NCI-H774 (cell line): ENCODE measurements around the gene HS6ST3.
"Not testable (repeated sequence)": the region's sequence is repeated elsewhere in the genome, so short reads cannot be mapped to it uniquely, and the experiment has no call there.

Experiments used
- DNase-seq: peaks from one replicate; lab custom pipeline; 2025; lab: John Stamatoyannopoulos, UW

The HS6ST3 gene

DNA sequence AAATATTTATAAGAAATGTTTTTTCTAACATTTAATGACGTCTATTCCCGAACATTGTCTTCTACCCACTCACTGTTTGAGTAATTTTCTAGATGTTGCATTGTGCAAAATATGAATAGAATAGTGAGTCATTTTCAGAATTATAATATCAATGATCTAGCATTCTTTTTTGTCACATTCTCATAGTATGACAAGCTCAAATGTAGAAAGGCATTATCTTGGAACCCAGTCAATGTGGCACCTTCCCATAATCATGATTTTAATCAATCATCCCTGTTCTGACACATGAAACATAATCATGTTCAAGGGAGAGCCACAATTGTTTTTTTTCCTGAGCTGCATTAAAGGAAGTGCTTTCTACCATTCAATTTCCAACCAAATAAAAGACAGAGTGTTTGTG lies 638.6 kb downstream of the HS6ST3 start:
- no peak for DNase-seq

GRCh38 chr13:96730676-96731075 lies 640.8 kb downstream of the HS6ST3 start:
- DNase-seq = no peak

GRCh38 chr13:96734499-96734898 lies 644.6 kb downstream of the HS6ST3 start:
- DNase-seq = no peak

DNA sequence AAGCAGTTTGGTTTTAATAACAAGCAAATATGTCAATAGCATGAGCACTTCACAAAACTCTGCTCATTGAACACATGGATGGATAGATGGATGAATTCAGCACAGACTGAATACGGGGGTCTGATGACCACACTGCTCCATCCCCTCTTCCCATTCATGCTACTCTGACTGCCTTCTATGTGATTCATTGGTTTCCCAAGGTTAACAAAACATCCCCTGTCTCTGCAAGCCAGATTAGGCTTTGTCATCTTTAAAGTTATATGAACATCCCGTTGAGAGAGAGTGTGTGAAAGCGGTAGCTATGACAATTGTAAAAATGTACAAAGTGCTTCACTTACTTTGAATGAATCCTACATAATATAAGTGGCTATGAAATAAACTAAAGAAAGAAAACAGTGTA lies 651.9 kb downstream of the HS6ST3 start:
- DNase-seq = no peak

DNA sequence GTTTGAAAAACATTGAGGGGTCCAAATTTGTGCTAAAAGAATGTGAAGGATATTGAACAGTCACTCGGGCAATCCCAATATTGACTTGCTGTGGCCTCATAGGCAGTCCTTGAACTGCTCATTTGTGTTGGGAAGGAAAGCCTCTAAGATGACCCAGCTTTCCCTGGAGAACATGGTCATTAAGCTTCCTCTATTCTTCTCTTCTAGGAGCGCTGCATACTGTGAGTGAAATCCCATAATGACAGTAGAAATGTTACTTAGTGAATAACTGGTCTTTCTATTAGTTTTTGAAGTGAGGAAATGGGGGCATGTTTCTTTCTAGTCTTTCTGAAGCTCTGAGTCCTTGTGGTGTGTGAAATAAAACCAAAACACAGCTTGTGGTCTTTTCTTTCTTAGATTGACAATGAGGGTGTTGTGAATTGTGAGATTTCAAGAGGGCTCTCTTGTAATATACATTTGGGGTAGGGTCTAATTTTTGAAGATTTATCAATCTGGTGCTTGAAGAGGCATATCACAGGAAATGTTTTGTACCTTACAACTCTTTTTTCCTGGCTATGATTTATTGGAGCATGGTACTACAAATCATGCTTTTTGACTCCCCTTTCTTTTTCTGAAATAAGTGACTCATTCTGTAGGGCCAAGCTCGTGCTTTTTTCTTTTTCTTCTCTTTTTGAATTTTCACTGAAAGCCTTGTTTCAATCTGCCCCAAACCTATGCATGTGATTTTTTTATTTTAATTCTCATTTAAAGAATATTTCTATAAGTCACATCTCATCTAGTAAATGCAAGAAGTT lies 653.6 kb downstream of the HS6ST3 start:
- DNase-seq = no peak

- no peak for DNase-seq
Observed at GRCh38 chr13:96744367-96745331, 654.7 kb downstream of the HS6ST3 start.

DNA sequence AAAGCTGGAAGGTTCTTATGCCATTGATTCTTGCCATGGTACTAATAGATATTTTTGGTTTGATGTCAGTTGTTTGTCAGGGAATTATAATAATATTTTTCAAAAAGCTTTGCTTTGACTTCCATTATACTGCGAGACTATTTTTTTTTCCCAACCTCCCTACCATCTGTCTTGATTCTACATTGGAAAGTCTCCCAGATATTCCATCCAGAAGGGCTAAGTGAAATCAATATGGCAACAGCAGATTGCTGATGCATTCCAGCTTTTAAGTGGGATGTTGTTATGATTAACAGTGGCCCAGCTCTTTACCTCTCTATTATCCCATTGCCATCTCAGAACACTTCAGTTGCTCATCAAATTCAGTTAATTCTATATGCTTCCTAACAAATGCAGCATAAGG lies 657.0 kb downstream of the HS6ST3 start:
- no peak for DNase-seq

DNA sequence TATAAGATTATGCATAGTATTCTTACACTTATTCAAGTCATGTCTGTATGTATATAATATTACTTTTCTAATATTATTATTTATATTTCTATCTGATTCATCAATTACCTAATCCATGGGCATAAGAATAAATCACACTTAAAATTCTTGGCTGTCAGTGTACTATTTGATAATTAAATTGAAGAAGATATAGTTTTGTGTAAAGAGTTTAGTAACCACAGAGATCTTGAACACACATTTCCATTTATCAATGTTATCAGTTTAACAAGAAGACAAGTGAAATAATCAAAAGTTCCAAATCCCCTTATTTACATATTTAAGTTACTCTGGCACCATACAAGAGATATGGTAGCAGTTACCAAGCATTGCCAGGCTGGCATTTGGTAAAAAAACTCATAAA lies 659.9 kb downstream of the HS6ST3 start:
- no peak for DNase-seq

DNA sequence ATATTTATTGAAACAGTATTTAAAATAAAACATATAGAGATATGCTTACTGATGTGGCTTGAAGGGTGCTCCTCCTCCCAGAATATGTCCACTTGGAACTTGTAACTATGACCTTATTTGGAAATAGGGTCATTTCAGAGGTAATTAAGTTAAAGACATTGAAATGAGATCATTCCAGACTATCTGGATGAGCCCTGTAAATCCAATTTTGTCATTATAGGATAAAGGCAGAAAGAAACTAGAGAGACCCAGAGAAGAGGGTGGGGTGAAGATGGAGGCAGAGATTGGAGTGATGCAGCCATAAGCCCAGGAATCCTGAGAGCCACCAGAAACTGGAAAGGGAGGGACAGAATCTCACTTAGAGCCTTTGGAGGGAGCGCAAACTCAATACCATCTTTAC lies 661.2 kb downstream of the HS6ST3 start:
- DNase-seq = no peak

GRCh38 chr13:96762876-96763275 lies 673.0 kb downstream of the HS6ST3 start:
- DNase-seq = no peak

DNA sequence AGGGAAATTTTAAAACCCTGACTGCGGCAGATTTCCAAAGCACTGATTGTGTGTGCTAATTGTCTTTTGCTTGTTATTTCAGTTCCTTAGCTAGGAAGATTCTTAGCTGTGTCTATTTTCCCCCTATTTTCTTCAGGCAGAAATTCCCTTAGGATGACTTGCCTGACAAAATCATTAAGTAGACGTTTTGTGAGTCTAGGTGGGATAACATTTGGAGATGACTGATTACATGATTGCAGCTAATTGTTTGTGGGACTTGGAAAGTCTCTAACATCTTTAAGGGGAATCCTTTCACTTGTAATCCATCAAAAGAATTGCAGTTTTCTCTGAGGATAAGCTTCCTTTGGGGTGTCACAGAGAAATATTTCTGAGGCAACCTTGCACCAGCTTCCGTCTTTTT lies 676.4 kb downstream of the HS6ST3 start:
- no peak for DNase-seq

DNA sequence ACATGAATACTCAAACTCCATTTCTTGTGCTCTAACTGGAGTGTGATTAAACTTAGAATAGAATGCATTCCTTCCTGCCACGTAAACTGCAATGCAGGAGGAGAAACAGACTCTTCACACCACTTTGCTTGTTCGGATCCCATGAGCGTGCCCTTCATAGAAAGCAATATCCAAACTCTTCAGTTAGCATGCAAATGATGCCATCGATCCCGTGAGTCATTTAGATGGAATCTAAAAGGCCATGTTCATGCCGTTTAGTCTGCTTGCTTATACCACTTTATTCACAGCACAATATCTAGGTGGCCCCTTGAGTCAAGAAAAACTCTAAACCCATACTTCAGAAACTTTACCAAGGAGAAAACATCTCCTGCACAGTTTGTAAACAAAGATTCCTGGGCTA lies 678.6 kb downstream of the HS6ST3 start:
- DNase-seq = no peak

GRCh38 chr13:96769874-96770273 lies 680.0 kb downstream of the HS6ST3 start:
- DNase-seq = no peak

DNA sequence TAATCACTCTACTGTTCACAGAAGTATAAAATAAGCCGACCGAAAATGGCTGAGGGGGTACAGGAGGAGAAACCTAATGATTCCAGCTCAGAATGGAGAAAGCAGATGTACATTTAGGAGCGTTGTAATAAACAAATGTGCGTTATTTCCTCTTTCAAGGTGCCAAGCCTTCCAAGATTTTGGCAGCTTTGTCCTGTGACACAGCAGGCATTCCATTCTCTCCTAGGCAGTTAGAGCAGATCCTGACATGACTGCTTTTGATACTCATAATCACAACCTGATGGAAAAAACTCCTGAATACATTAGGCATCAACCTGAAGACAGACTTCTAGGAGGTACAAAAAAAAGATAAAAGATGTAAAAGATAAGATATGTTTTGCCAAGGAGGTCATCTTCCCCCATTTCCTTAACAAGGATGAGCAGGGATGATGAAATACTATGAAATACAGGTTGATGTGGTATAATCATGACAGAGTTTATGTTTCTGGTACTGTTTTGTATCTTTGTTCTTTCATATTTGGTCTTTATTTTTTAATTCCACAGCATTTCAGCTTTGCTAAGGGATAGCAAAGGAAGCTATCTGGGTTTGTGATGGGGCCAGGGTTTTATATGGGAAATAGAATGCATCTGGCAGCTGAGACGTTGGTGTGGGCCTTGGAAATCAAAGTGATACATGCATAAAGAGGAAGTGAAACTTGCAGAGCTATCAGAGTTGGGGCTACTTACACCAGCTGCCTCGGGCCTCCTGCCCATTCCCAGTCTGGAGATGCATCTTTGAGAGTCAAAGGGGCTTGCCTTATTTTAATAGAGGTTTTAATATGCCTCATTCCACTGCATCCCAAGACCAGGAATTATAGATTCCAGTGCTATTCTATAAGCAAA lies 681.8 kb downstream of the HS6ST3 start:
- no peak for DNase-seq

GRCh38 chr13:96772426-96772825 lies 682.5 kb downstream of the HS6ST3 start:
- no peak for DNase-seq

DNA sequence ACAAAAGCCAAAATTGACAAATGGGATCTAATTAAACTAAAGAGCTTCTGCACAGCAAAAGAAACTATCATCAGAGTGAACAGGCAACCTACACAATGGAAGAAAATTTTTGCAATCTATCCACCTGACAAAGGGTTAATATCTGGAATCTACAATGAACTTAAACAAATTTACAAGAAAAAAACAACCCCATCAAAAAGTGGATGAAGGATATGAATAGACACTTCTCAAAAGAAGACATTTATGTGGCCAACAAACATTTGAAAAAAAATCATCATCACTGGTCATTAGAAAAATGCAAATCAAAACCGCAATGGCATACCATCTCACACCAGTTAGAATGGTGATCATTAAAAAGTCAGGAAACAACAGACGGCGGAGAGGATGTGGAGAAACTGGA lies 688.4 kb downstream of the HS6ST3 start:
- DNase-seq = not testable (repeated sequence)

DNA sequence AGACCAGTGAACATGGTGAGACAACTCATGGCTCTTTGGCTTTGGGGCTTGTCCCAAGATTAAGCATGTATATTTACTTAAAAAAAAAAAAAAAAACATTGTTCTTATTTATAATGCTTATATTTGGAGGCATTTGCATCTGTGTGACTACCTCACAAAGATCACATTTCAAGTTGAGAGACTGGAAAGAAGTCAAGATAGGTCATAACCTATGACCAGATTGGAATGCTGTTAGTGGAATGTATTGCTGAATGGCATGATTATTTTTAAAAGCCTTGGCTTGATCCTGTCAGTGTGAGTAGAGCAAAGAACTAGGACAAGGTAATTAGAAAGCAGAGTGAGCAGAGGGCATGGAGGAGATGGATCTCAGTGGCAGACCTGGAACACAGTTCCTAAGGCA lies 689.8 kb downstream of the HS6ST3 start:
- no peak for DNase-seq

GRCh38 chr13:96780105-96780504 lies 690.2 kb downstream of the HS6ST3 start:
- DNase-seq = no peak

GRCh38 chr13:96781141-96781540 lies 691.2 kb downstream of the HS6ST3 start:
- DNase-seq = no peak

GRCh38 chr13:96782186-96782585 lies 692.3 kb downstream of the HS6ST3 start:
- DNase-seq = no peak

DNA sequence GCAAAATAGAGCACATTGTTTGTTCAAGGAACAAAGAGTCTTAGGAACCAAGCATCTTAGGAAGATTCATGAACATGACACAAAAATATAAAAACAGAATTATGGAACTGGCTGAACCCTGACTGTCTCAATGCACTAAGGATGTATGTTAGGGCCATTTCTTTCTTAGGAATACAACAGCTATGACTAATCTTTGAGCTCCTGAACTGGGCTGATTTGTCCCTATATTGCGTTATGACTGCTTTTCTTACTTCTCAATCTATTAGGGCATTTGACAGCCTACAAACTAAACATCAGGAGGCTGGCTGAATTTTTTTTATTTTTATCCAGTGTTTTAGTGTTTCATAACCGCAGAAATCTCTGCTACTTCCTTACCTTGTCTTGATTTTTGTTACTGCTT lies 693.1 kb downstream of the HS6ST3 start:
- no peak for DNase-seq

- DNase-seq = no peak
Observed at GRCh38 chr13:96783511-96783910, 693.6 kb downstream of the HS6ST3 start.
